Right atrium auricular region (tissue), 2 donors: Measurements from ENCODE around the gene DNAH11. TPM values are rescaled to one million over a fixed set of nuclear protein-coding genes. Genes with fewer than 3 reads are reported as not detected.
"Not testable (repeated sequence)": the region's sequence is repeated elsewhere in the genome, so short reads cannot be mapped to it uniquely, and the experiment has no call there.

Experiments used
- DNase-seq: peaks from one replicate; pipeline ENCODE4 v3.0.0-alpha.2; 2019; ENCODE audit warnings: low spot score
- H3K27ac ChIP-seq, 2 donors: fragments of 200-600 bp; sonication (generic); 1 replicate in 1 of 2; 2 replicates in 1 of 2; pipeline ENCODE4 v1.5.1; 2016 to 2019
- H3K27me3 ChIP-seq, 2 donors: fragments of 200-600 bp; sonication (generic); one replicate each; pipeline versions ENCODE4 v1.5.1 to v1.6.0; 2017 to 2019
- H3K36me3 ChIP-seq: fragments of 200-600 bp; sonication (generic); one replicate; pipeline ENCODE4 v1.5.1; 2016
- H3K4me1 ChIP-seq, 2 donors: fragments of 200-600 bp; sonication (generic); one replicate each; pipeline versions ENCODE4 v1.5.1 to v1.6.0; 2017 to 2019
- H3K4me3 ChIP-seq, 2 donors: fragments of 200-600 bp; sonication (generic); 1 replicate in 1 of 2; 2 replicates in 1 of 2; pipeline ENCODE4 v1.5.1; 2017 to 2019; ENCODE audit warnings: mild to moderate bottlenecking in 1 of 2, moderate library complexity in 1 of 2
- H3K9me3 ChIP-seq, 2 donors: fragments of 200-600 bp; sonication (generic); one replicate each; pipeline ENCODE4 v1.5.1; 2019
- CTCF ChIP-seq, 2 donors: fragments of 200-600 bp; sonication (generic); IDR thresholded peaks; one replicate each; pipeline ENCODE4 v1.5.1; 2019; ENCODE audit warnings: antibody characterized with exemption in 2 of 2
- total RNA-seq, 2 donors: library from RNA; depleted of rRNA; stranded (reverse); fragments of >200 nt; gene quantifications; one replicate each; pipeline ENCODE4 v1.1.0, GENCODE V29; 2016

Gene DNAH11
- total RNA-seq, 2 donors from 2014 or later = 2.8 to 3.5 TPM

GRCh38 chr7:21866731-21867130 lies 323.9 kb downstream of the DNAH11 start:
- Histone ChIP-seq H3K9me3 (no peaks in the 10 kb centered on the region), H3K36me3 (no peaks in the 10 kb centered on the region), H3K4me1 (no peaks in the 10 kb centered on the region), H3K4me3 (no peak overlapping the region), H3K27ac (no peak overlapping the region), H3K27me3 (no peaks in the 10 kb centered on the region)
- no peak for TF ChIP-seq CTCF (IDR thresholded peaks at IDR 0.05)
- DNase-seq = no peak

GRCh38 chr7:21867226-21867625 lies 324.4 kb downstream of the DNAH11 start:
- TF ChIP-seq CTCF (IDR thresholded peaks at IDR 0.05) = no peak
- no peak for DNase-seq
- H3K27ac ChIP-seq = no peak overlapping the region
- no peaks in the 10 kb centered on the region for H3K36me3 ChIP-seq
- no peaks in the 10 kb centered on the region for H3K27me3 ChIP-seq
- no peaks in the 10 kb centered on the region for H3K4me1 ChIP-seq
- no peak overlapping the region for H3K4me3 ChIP-seq
- no peaks in the 10 kb centered on the region for H3K9me3 ChIP-seq

- no peaks in the 10 kb centered on the region for H3K9me3 ChIP-seq
- no peak overlapping the region for H3K4me3 ChIP-seq
- no peaks in the 10 kb centered on the region for H3K27me3 ChIP-seq
- no peak for TF ChIP-seq CTCF (IDR thresholded peaks at IDR 0.05)
- H3K4me1 ChIP-seq = no peaks in the 10 kb centered on the region
- H3K27ac ChIP-seq = no peak overlapping the region
- DNase-seq = no peak
- H3K36me3 ChIP-seq = no peaks in the 10 kb centered on the region
These were observed 325.2 kb downstream of the DNAH11 start for GRCh38 chr7:21867816-21868575.

- no peak overlapping the region for H3K27ac ChIP-seq
- no peak for DNase-seq
- no peaks in the 10 kb centered on the region for H3K27me3 ChIP-seq
- H3K36me3 ChIP-seq = no peaks in the 10 kb centered on the region
- TF ChIP-seq CTCF (IDR thresholded peaks at IDR 0.05) = no peak
- H3K4me3 ChIP-seq = no peak overlapping the region
- no peaks in the 10 kb centered on the region for H3K4me1 ChIP-seq
- no peaks in the 10 kb centered on the region for H3K9me3 ChIP-seq
These were observed 325.7 kb downstream of the DNAH11 start for GRCh38 chr7:21868576-21868850.

GRCh38 chr7:21869785-21870402 lies 327.1 kb downstream of the DNAH11 start:
- no peak overlapping the region for H3K4me3 ChIP-seq
- DNase-seq = no peak
- TF ChIP-seq CTCF (IDR thresholded peaks at IDR 0.05) = no peak
- H3K36me3 ChIP-seq = no peaks in the 10 kb centered on the region
- no peaks in the 10 kb centered on the region for H3K27me3 ChIP-seq
- no peaks in the 10 kb centered on the region for H3K4me1 ChIP-seq
- no peaks in the 10 kb centered on the region for H3K9me3 ChIP-seq
- no peak overlapping the region for H3K27ac ChIP-seq

GRCh38 chr7:21883069-21883468 lies 340.2 kb downstream of the DNAH11 start:
- no peaks in the 10 kb centered on the region for H3K36me3 ChIP-seq
- no peaks in the 10 kb centered on the region for H3K4me1 ChIP-seq
- no peak overlapping the region for H3K27ac ChIP-seq
- H3K9me3 ChIP-seq = no peaks in the 10 kb centered on the region
- H3K27me3 ChIP-seq = no peaks in the 10 kb centered on the region
- no peak overlapping the region for H3K4me3 ChIP-seq
- TF ChIP-seq CTCF (IDR thresholded peaks at IDR 0.05) = no peak
- DNase-seq = no peak

GRCh38 chr7:21883501-21883900 lies 340.7 kb downstream of the DNAH11 start:
- not testable (repeated sequence) for H3K27ac ChIP-seq, DNase-seq, H3K4me3 ChIP-seq, H3K36me3 ChIP-seq, H3K4me1 ChIP-seq, H3K27me3 ChIP-seq, H3K9me3 ChIP-seq
